Common myeloid progenitor, CD34-positive (primary cell): Measurements from ENCODE around the gene UQCRFS1.

Source experiments
- CTCF ChIA-PET: fragments of 350-600 bp; sonication (Branson Sonifier 250); formaldehyde crosslinking; loops from one replicate; lab custom pipeline; 2021; ENCODE audit warnings: antibody characterized with exemption; lab: Charles Lee
- POLR2A ChIA-PET: fragments of 350-600 bp; sonication (Branson Sonifier 250); formaldehyde crosslinking; loops from one replicate; lab custom pipeline; 2021; ENCODE audit warnings: antibody characterized with exemption; lab: Charles Lee
- DNase-seq, 3 donors: peaks; one replicate each; pipeline versions ENCODE4 v3.0.0 to v3.0.0-alpha.2; 2013
- H3K27ac ChIP-seq, 2 experiments: 1 replicate in 1 of 2; 2 replicates in 1 of 2; pipeline ENCODE4 v1.7.0; 2013; ENCODE audit warnings: inconsistent platforms in 2 of 2, low read length in 2 of 2, mild to moderate bottlenecking in 2 of 2, low read depth in 1 of 2, moderate library complexity in 1 of 2; ENCODE audit not compliant: severe bottlenecking in 2 of 2, insufficient read depth in 1 of 2, poor library complexity in 1 of 2
- H3K27me3 ChIP-seq, 5 experiments: replicated peaks in 2 of 5; 1 replicate in 3 of 5; 2 replicates in 2 of 5; pipeline versions ENCODE4 v1.6.1 to v1.7.0; 2013; ENCODE audit warnings: low read length in 4 of 5, mild to moderate bottlenecking in 2 of 5, moderate library complexity in 2 of 5, inconsistent platforms in 1 of 5; ENCODE audit not compliant: insufficient read depth in 5 of 5, control insufficient read depth in 4 of 5
- H3K36me3 ChIP-seq, 4 experiments: 1 replicate in 2 of 4; 2 replicates in 2 of 4; pipeline versions ENCODE4 v1.6.1 to v1.7.0; 2013; ENCODE audit warnings: low read length in 3 of 4, control low read depth in 1 of 4, mild to moderate bottlenecking in 1 of 4; ENCODE audit not compliant: control insufficient read depth in 4 of 4, insufficient read depth in 4 of 4
- H3K4me1 ChIP-seq, 4 experiments: 1 replicate in 3 of 4; 2 replicates in 1 of 4; pipeline versions ENCODE4 v1.6.1 to v1.7.1; 2013; ENCODE audit warnings: low read length in 3 of 4, mild to moderate bottlenecking in 3 of 4, control low read depth in 1 of 4, inconsistent platforms in 1 of 4, moderate library complexity in 1 of 4; ENCODE audit not compliant: control insufficient read depth in 4 of 4, insufficient read depth in 4 of 4; ENCODE audit errors: control extremely low read depth in 1 of 4
- H3K4me3 ChIP-seq, 7 experiments: 1 replicate in 4 of 7; 2 replicates in 3 of 7; pipeline versions ENCODE4 v1.5.1 to v1.7.0; 2013; ENCODE audit warnings: mild to moderate bottlenecking in 7 of 7, low read length in 6 of 7, moderate library complexity in 6 of 7, inconsistent platforms in 2 of 7, low read depth in 2 of 7, control low read depth in 1 of 7; ENCODE audit not compliant: insufficient read depth in 4 of 7, control insufficient read depth in 1 of 7; ENCODE audit errors: extremely low read depth in 1 of 7
- H3K9me3 ChIP-seq, 5 experiments: 1 replicate in 4 of 5; 2 replicates in 1 of 5; pipeline versions ENCODE4 v1.6.1 to v1.7.1; 2013; ENCODE audit warnings: low read length in 4 of 5, mild to moderate bottlenecking in 2 of 5, inconsistent platforms in 1 of 5, low read depth in 1 of 5, moderate library complexity in 1 of 5; ENCODE audit not compliant: control insufficient read depth in 4 of 5, insufficient read depth in 2 of 5; ENCODE audit errors: control extremely low read depth in 1 of 5
- WGBS: methylation state at CpG from one replicate; pipeline ENCODE4 v1.1.5; 2013; ENCODE audit not compliant: insufficient coverage; 5-methylcytosine and 5-hydroxymethylcytosine counted together

The UQCRFS1 gene

GRCh38 chr19:29189033-29189360, 24.0 kb downstream of the UQCRFS1 start:
- ChIA-PET CTCF (no interaction called here), POLR2A (no interaction called here)
- H3K4me3 ChIP-seq: no peak overlapping the region
- peaks cover 0 to 8% (median 6%) of the 10 kb centered on the region in 4 experiments for H3K4me1 ChIP-seq
- peaks cover 0 to 2% (median 0%) of the 10 kb centered on the region in 5 experiments for H3K27me3 ChIP-seq
- no peaks in the 10 kb centered on the region for H3K9me3 ChIP-seq
- H3K36me3 ChIP-seq: no peaks in the 10 kb centered on the region
- 95% methylated on average over 6 of the region's 6 CpGs for WGBS
- no peak for DNase-seq
- H3K27ac ChIP-seq: no peak overlapping the region

DNA sequence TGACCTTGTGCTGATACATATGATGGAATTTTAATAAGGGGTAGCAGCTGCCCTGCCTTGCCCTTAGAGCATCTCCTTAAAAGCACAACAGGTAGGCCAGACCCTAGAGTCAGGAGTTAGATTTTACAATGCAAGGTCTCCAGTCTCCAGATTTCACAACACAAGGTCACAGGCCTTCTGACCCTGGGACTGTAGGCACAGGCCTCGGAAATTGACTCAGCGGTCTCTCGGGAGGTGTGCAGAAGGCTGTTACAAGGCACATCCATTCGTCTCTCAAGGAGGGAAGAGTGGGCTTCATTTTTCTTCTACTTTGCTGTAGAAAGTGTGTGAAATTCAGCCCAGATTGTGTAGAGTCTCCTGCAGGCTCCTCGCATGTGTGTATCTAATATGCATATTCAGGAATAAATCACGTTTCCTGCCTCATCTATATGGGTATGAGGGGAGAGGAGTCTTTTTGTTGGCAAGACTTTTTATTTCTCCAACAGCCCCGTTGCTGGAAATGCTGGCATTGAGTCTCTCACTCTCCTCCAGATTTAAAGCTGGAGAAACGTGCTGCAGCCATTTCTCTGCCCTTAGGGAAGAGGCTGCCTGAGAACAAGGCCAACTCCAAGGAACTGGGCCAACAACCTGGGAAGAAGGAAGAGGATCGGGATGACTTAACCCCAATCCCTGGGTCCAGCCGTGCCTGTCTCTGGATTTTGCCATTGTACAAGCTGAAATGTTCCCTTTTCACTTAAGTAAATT, 24.5 kb downstream of the UQCRFS1 start:
- H3K4me3 ChIP-seq: no peak overlapping the region
- CTCF ChIA-PET: no interaction called here
- POLR2A ChIA-PET: no interaction called here
- 92% methylated on average over 7 of the region's 10 CpGs for WGBS
- peaks cover 0 to 8% (median 6%) of the 10 kb centered on the region in 4 experiments for H3K4me1 ChIP-seq
- H3K27ac ChIP-seq: no peak overlapping the region
- H3K9me3 ChIP-seq: no peaks in the 10 kb centered on the region
- no peaks in the 10 kb centered on the region for H3K36me3 ChIP-seq
- no peak for DNase-seq
- peaks cover 0 to 2% (median 0%) of the 10 kb centered on the region in 5 experiments for H3K27me3 ChIP-seq

GRCh38 chr19:29187676-29188075, 25.3 kb downstream of the UQCRFS1 start:
- Histone ChIP-seq H3K27me3 (peaks cover 0 to 2% (median 0%) of the 10 kb centered on the region in 5 experiments), H3K9me3 (no peaks in the 10 kb centered on the region), H3K27ac (no peak overlapping the region), H3K36me3 (no peaks in the 10 kb centered on the region), H3K4me3 (no peak overlapping the region), H3K4me1 (peaks cover 0 to under 1% (median 0%) of the 10 kb centered on the region in 4 experiments)
- CTCF ChIA-PET: no interaction called here
- DNase-seq: no peak
- POLR2A ChIA-PET: no interaction called here
- 95% methylated on average over 5 of the region's 6 CpGs for WGBS

GRCh38 chr19:29185427-29185826, 27.5 kb downstream of the UQCRFS1 start:
- H3K4me1 ChIP-seq: no peaks in the 10 kb centered on the region
- no peak overlapping the region for H3K4me3 ChIP-seq
- H3K27ac ChIP-seq: no peak overlapping the region
- no peak for DNase-seq
- POLR2A ChIA-PET: interaction anchor here (0.6 kb wide), 1 partner anchor 74 kb away, joined by 3 read pairs; no protein-coding TSS in a partner anchor
- CTCF ChIA-PET: no interaction called here
- no peaks in the 10 kb centered on the region for H3K36me3 ChIP-seq
- H3K9me3 ChIP-seq: no peaks in the 10 kb centered on the region
- peaks cover 0 to 2% (median 0%) of the 10 kb centered on the region in 5 experiments for H3K27me3 ChIP-seq
- WGBS: 80% methylated on average over 6 of the region's 6 CpGs

GRCh38 chr19:29176981-29177754, 35.8 kb downstream of the UQCRFS1 start:
- no peak overlapping the region for H3K27ac ChIP-seq
- POLR2A ChIA-PET: no interaction called here
- peak in 1 of 3 donors; percentile 2 for DNase-seq
- no peak overlapping the region for H3K4me3 ChIP-seq
- CTCF ChIA-PET: no interaction called here
- WGBS: no CpG with 5 or more reads among the region's 2 CpGs
- H3K27me3 ChIP-seq: no peaks in the 10 kb centered on the region
- H3K9me3 ChIP-seq: peaks cover 0 to 28% (median 6%) of the 10 kb centered on the region in 5 experiments
- H3K4me1 ChIP-seq: no peaks in the 10 kb centered on the region
- no peaks in the 10 kb centered on the region for H3K36me3 ChIP-seq

- Histone ChIP-seq H3K4me1 (no peaks in the 10 kb centered on the region), H3K9me3 (peaks cover 4 to 33% (median 8%) of the 10 kb centered on the region in 5 experiments), H3K27ac (no peak overlapping the region), H3K4me3 (no peak overlapping the region), H3K36me3 (no peaks in the 10 kb centered on the region), H3K27me3 (no peaks in the 10 kb centered on the region)
- ChIA-PET CTCF (no interaction called here), POLR2A (no interaction called here)
- DNase-seq: no peak
- WGBS: 60% methylated on average over 2 of the region's 2 CpGs
Observed at GRCh38 chr19:29173896-29174295, 39.1 kb downstream of the UQCRFS1 start.

GRCh38 chr19:29172302-29172701, 40.6 kb downstream of the UQCRFS1 start:
- H3K27me3 ChIP-seq: no peaks in the 10 kb centered on the region
- no peak for DNase-seq
- no peak overlapping the region for H3K4me3 ChIP-seq
- no peaks in the 10 kb centered on the region for H3K4me1 ChIP-seq
- no CpG with 5 or more reads among the region's 2 CpGs for whole genome bisulfite sequencing
- peaks cover 4 to 27% (median 8%) of the 10 kb centered on the region in 5 experiments for H3K9me3 ChIP-seq
- ChIA-PET CTCF (no interaction called here), POLR2A (no interaction called here)
- no peak overlapping the region for H3K27ac ChIP-seq
- no peaks in the 10 kb centered on the region for H3K36me3 ChIP-seq
